HL-60 (cell line): ENCODE data around the gene ARMC7.

Experiments used
- DNase-seq, 2 experiments: peaks; one replicate each; pipeline ENCODE4 v3.0.0-alpha.2; 2010 to 2020; ENCODE audit warnings: low read depth in 1 of 2, low spot score in 1 of 2
- H3K27ac ChIP-seq: fragments of 250-450 bp; sonication (Bioruptor Pico); replicated peaks from 2 replicates; pipeline ENCODE4 v1.5.1; 2020; ENCODE audit warnings: mild to moderate bottlenecking, moderate library complexity
- H3K27me3 ChIP-seq: fragments of 250-450 bp; sonication (Bioruptor Pico); 2 replicates; pipeline ENCODE4 v1.5.1; 2021; ENCODE audit warnings: mild to moderate bottlenecking, moderate library complexity; ENCODE audit not compliant: insufficient read depth, poor library complexity, severe bottlenecking
- H3K4me3 ChIP-seq: replicated peaks from 2 replicates; pipeline ENCODE4 v1.5.1; 2011; ENCODE audit warnings: mild to moderate bottlenecking, control low read depth, low read length; ENCODE audit not compliant: insufficient read depth
- CTCF ChIP-seq: IDR thresholded peaks from one replicate; pipeline ENCODE4 v1.5.1; 2011; ENCODE audit warnings: low read length, control low read depth, inconsistent platforms; ENCODE audit not compliant: insufficient read depth
- GABPA ChIP-seq: IDR thresholded peaks from 2 replicates; pipeline ENCODE4 v1.6.1; 2012; ENCODE audit warnings: low read depth
- POLR2AphosphoS5 ChIP-seq: IDR thresholded peaks from 2 replicates; pipeline ENCODE4 v1.6.1; 2012; ENCODE audit warnings: low read depth
- REST ChIP-seq: IDR thresholded peaks from 2 replicates; pipeline ENCODE4 v1.6.1; 2012; ENCODE audit warnings: low read depth; ENCODE audit not compliant: insufficient replicate concordance
- SPI1 ChIP-seq: IDR thresholded peaks from 2 replicates; pipeline ENCODE4 v1.6.1; 2012; ENCODE audit warnings: low read depth, mild to moderate bottlenecking, borderline replicate concordance

The ARMC7 gene

GRCh38 chr17:75061618-75062017 lies 48.2 kb upstream of the ARMC7 start:
- DNase-seq = no peak
- TF ChIP-seq CTCF (no peak), GABPA (no peak), SPI1 (no peak), POLR2AphosphoS5 (no peak), REST (no peak)
- no peak overlapping the region for H3K4me3 ChIP-seq
- no peak overlapping the region for H3K27ac ChIP-seq
- no peaks in the 10 kb centered on the region for H3K27me3 ChIP-seq

GRCh38 chr17:75063201-75063600 lies 46.6 kb upstream of the ARMC7 start:
- H3K4me3 ChIP-seq = no peak overlapping the region
- TF ChIP-seq GABPA (no peak), CTCF (no peak), POLR2AphosphoS5 (no peak), SPI1 (no peak), REST (no peak)

GRCh38 chr17:75063626-75064025 lies 46.1 kb upstream of the ARMC7 start:
- TF ChIP-seq GABPA = no peak
- no peak for TF ChIP-seq POLR2AphosphoS5
- no peak for TF ChIP-seq REST
- TF ChIP-seq CTCF = no peak
- no peak for TF ChIP-seq SPI1
- no peak overlapping the region for H3K4me3 ChIP-seq
- no peak for DNase-seq

More at GRCh38 chr17:75063201-75063600, 46.6 kb upstream of the ARMC7 start:
- Histone ChIP-seq H3K27ac (no peak overlapping the region), H3K27me3 (no peaks in the 10 kb centered on the region)
- no peak for DNase-seq

More at GRCh38 chr17:75063626-75064025, 46.1 kb upstream of the ARMC7 start:
- Histone ChIP-seq H3K27me3 (no peaks in the 10 kb centered on the region), H3K27ac (no peak overlapping the region)
